ENCODE measurements around the gene TMEM150C.

DNA sequence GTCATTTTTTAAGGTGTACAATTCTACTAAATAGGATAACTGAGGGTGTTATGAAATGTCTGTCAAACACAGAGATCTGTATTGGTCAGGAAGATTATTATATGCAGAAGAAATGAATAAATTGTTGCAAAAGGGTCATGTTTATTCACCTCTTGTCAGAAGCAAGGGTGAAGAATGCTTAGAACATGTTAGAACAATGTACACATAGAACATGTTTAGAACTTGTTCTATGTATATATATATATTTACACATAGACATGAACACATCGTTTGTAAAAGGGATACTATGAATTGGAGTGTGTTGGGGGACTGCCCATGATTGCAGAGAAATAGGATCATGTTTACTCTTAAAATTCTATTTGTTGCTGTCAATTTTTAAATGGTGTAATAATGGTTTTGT, 28.0 kb upstream of the TMEM150C start:
- TF ChIP-seq, protein P1, sequence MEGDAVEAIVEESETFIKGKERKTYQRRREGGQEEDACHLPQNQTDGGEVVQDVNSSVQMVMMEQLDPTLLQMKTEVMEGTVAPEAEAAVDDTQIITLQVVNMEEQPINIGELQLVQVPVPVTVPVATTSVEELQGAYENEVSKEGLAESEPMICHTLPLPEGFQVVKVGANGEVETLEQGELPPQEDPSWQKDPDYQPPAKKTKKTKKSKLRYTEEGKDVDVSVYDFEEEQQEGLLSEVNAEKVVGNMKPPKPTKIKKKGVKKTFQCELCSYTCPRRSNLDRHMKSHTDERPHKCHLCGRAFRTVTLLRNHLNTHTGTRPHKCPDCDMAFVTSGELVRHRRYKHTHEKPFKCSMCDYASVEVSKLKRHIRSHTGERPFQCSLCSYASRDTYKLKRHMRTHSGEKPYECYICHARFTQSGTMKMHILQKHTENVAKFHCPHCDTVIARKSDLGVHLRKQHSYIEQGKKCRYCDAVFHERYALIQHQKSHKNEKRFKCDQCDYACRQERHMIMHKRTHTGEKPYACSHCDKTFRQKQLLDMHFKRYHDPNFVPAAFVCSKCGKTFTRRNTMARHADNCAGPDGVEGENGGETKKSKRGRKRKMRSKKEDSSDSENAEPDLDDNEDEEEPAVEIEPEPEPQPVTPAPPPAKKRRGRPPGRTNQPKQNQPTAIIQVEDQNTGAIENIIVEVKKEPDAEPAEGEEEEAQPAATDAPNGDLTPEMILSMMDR (IDR thresholded peaks at IDR 0.05) = no peak
- TF ChIP-seq POLR2A (IDR thresholded peaks at IDR 0.05) = no peak
